ENCODE results near the gene ADAMTS17.

DNA sequence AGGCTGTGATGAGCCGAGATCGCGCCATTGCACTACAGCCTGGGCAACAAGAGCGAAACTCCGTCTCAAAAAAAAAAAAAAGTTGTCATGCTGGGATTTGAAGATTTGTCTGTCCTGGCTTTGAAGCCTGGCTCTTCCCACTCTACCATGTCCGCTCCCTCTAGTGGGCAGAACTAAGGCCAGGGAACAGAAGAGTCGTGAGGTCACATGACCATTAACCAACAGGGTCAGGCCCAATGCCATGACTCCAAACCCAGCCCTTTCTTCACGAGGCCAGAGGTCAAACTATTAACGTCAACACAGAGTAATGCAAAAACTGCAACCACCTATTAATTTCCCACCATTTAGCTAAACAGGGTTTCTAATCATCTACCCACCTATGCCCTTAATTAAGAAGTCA is 212.1 kb downstream of the ADAMTS17 start:
- no peak for TF ChIP-seq POLR2A (IDR thresholded peaks at IDR 0.05)
- TF ChIP-seq, protein P1, sequence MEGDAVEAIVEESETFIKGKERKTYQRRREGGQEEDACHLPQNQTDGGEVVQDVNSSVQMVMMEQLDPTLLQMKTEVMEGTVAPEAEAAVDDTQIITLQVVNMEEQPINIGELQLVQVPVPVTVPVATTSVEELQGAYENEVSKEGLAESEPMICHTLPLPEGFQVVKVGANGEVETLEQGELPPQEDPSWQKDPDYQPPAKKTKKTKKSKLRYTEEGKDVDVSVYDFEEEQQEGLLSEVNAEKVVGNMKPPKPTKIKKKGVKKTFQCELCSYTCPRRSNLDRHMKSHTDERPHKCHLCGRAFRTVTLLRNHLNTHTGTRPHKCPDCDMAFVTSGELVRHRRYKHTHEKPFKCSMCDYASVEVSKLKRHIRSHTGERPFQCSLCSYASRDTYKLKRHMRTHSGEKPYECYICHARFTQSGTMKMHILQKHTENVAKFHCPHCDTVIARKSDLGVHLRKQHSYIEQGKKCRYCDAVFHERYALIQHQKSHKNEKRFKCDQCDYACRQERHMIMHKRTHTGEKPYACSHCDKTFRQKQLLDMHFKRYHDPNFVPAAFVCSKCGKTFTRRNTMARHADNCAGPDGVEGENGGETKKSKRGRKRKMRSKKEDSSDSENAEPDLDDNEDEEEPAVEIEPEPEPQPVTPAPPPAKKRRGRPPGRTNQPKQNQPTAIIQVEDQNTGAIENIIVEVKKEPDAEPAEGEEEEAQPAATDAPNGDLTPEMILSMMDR (IDR thresholded peaks at IDR 0.05), result no peak
